GM18511 (cell line): ENCODE measurements around the gene POFUT2.
"Not testable (repeated sequence)": the region's sequence is repeated elsewhere in the genome, so short reads cannot be mapped to it uniquely, and the experiment has no call there.

ENCODE experiments used
- ATAC-seq: cut with Tn5 transposase; IDR thresholded peaks from one replicate; pipeline ENCODE4 v1.9.1; 2021; ENCODE audit warnings: mild to moderate bottlenecking, moderate library complexity; ENCODE audit not compliant: unreplicated experiment

Gene POFUT2

GRCh38 chr21:45310459-45310858 lies 22.8 kb upstream of the POFUT2 start:
- no peak for ATAC-seq

GRCh38 chr21:45309987-45310381 lies 22.3 kb upstream of the POFUT2 start:
- no peak for ATAC-seq

GRCh38 chr21:45309069-45309986 lies 21.6 kb upstream of the POFUT2 start:
- no peak for ATAC-seq

GRCh38 chr21:45308194-45309068 lies 20.7 kb upstream of the POFUT2 start:
- ATAC-seq: no peak

- not testable (repeated sequence) for ATAC-seq
These were observed 20.0 kb upstream of the POFUT2 start for GRCh38 chr21:45307597-45308158.

- no peak for ATAC-seq
These were observed 19.3 kb upstream of the POFUT2 start for GRCh38 chr21:45306832-45307571.

- no peak for ATAC-seq
These were observed 18.7 kb upstream of the POFUT2 start for GRCh38 chr21:45306453-45306831.

- no peak for ATAC-seq
These were observed 18.1 kb upstream of the POFUT2 start for GRCh38 chr21:45305836-45306235.

- no peak for ATAC-seq
These were observed 17.2 kb upstream of the POFUT2 start for GRCh38 chr21:45304945-45305344.

- no peak for ATAC-seq
These were observed 16.8 kb upstream of the POFUT2 start for GRCh38 chr21:45304476-45304830.

- no peak for ATAC-seq
These were observed 16.2 kb upstream of the POFUT2 start for GRCh38 chr21:45303751-45304475.

GRCh38 chr21:45303091-45303615 lies 15.5 kb upstream of the POFUT2 start:
- no peak for ATAC-seq

- ATAC-seq: no peak
These were observed 14.7 kb upstream of the POFUT2 start for GRCh38 chr21:45302082-45303061.

- no peak for ATAC-seq
These were observed 13.9 kb upstream of the POFUT2 start for GRCh38 chr21:45301521-45302081.

GRCh38 chr21:45300786-45301520 lies 13.3 kb upstream of the POFUT2 start:
- no peak for ATAC-seq

GRCh38 chr21:45299864-45300785 lies 12.4 kb upstream of the POFUT2 start:
- no peak for ATAC-seq
